EH (cell line): ENCODE results near the gene AKR1D1.
A peak's percentile ranks its signal among the peaks of the same experiment; 100 is the strongest.
"Not testable (repeated sequence)": the region's sequence is repeated elsewhere in the genome, so short reads cannot be mapped to it uniquely, and the experiment has no call there.

Experiments
- DNase-seq: peaks from one replicate; pipeline ENCODE4 v3.0.0-alpha.2; 2015; ENCODE audit warnings: low read depth

The AKR1D1 gene, protein sequence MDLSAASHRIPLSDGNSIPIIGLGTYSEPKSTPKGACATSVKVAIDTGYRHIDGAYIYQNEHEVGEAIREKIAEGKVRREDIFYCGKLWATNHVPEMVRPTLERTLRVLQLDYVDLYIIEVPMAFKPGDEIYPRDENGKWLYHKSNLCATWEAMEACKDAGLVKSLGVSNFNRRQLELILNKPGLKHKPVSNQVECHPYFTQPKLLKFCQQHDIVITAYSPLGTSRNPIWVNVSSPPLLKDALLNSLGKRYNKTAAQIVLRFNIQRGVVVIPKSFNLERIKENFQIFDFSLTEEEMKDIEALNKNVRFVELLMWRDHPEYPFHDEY

DNA sequence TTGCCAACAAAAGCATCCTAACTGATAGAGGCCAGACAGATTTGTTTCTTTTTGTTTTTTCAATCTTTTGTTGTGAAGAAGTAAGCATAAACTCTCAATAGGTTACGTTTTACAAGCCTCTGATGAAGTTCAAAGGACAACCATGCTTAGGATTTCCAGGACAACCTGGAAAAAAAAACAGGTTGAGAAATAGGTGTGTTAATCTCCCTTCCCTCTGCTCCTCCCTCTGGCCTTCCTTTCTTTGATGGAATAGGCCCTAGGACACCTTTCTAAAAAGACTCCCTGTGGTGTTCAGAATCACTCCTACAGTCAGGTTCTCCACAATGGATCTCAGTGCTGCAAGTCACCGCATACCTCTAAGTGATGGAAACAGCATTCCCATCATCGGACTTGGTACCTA, at the start of gene AKR1D1:
TSS of gene AKR1D1 (plus strand) at position 264 of the 400 bp plus-strand sequence. CDS start at position 324, 60 bp downstream.
- DNase-seq: no peak

DNA sequence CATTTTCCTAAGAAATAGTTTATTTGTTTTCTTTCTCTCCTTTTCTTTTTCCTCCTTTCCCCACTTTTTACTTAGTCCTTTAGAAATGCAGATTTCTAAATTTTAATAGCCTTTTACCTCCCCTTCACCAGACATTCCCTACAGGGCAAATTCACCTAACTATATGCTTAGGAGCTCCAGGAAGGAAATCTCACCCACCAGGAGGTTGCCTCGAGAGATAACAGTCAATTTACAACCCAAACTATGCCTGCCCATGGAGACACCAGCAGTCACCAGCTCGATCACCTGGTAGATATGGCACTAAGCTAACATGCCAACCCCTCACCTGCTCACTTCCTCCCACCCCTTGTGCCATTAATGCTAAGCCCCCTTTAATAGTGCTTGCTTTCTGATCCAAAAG, 49.2 kb upstream of the AKR1D1 start:
- DNase-seq: no peak

DNA sequence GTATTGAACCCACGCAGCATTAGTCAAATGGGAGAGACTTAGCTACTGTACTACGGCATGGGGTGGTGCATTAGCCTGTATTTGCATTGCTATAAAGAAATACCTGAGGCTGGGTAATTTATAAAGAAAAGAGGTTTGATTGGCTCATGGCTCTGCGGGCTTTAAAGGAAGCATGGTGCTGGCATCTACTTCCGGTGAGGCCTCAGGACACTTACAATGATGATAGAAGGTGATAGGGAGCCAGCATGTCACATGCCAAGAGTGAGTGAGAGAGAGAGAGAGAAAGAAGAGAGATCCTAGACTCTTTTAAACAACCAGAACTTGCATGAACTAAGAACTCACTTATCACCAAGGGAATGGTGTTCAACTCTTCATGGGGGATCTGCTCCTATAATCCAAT, 47.1 kb upstream of the AKR1D1 start:
- DNase-seq: no peak

DNA sequence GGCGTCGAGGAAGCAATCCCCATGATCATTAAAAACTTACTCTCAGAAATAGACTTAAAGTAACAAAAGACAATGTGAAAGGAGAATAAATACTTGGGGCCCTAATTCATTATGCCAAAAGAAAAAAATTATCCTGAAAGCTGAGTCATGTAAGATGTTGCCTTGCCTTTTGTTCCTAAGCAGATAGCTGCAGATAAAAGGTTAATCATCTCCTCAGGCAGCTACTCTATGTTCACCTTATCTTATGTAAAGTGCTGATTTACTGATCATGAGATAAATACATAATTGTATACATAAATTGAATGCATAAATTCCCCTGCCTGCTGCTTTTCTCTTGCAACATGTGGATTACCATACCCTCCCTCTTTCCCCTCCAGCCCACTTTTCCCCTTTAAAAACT, 46.3 kb upstream of the AKR1D1 start:
- DNase-seq: no peak

DNA sequence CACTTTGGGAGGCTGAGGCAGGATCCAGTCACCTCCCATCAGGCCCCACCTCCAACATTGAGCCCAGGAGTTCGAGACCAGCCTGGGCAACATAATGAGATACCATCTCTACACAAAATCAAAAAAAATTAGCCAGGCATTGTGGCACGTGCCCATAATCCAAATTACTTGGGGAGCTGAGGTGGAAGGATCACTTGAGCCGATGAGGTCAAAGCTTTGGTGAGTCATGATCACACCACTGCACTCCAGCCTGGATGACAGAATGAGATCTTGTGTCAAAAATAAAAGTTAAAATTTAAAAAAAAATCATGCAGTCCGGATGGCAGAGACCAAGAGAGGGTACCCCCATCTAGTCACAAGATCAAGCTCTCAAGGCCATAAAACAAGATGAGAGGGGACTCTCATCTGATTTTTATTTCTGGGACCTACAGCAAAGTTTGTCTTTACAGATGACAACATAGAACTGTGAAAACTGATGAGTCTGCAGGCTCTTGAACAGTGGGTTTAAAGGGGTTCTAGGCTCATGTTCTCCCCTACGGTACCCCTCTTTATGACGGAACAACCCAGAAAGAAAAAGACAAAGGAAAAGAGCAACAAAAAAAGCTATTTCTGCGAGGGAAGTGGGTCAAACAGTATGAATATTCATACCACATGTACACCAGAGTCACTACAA, 45.4 kb upstream of the AKR1D1 start:
- peak; percentile 9 for DNase-seq

DNA sequence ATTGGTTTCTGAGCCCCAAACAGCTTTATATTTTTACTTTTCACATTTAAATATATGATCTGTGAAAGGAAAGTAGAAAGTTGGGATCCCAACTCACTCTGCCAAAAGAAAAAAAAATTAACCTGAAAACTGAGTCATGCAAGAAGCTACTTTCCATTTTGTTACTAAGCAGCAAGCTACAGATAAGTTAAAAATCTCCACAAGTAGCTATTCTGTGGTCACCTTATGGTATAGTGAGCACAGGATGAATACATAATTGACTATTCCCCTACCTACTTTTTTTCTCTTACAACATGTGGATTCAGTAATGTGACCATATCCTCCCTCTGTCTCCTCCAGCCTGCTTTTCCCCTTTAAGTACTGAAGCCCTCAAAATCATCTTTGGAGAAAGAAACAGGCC, 44.1 kb upstream of the AKR1D1 start:
- DNase-seq: no peak

DNA sequence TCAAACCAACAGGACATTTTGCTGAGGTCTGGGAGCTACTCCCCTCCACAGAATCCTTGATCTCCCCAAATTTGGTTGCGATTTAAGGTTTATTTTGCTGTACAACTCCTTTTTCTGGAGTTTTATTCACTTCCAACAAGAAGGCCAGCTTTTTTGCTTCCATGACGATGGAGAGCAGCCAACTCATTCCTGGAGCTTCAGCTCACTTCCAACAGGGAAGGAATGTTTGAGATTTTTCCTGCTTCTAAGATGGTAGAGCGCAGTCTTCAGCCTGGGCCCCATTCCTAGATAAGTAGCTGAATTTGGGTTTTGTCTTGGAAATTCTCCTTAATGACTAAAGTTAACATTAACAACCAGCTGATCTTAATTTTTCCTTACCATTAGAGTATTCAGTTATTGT, 43.5 kb upstream of the AKR1D1 start:
- DNase-seq: peak; percentile 9

DNA sequence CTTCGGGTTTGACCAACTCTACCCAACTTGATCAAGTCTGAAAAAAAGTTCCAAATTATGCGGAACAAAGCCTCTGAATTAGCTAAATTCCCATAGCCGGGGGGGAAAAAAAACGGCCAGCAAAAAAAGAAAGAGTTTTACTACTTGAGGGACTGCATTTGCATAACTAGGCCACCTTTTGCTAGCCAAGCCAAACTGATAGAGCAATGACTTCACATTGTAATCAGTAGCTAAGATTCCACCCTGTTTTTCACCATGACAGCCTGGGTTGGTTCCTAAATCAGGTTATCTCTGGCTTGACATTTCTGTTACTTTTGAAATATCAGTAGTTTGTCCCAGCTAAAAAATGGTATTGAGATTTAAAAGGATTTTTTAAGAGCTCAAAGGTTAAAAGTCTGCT, 43.0 kb upstream of the AKR1D1 start:
- no peak for DNase-seq

DNA sequence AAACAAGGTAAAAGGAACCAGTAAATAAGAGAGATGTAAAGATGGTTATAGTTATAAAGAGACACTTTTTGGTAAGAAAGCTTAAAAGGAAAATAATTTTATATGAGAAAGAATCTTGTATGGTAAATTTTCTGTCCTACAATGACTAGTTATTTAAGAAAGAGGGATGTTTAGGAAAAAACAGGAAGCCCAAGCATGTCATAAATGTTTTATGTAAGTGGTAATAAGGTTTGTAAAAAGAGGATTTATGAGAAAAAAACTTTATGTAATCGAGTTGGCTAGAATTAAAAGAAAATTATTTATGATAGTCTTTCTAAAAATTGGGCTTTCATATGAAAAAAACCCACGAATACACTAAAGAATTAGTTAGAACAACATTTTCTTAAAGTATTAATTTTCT, 40.1 kb upstream of the AKR1D1 start:
- DNase-seq: no peak

DNA sequence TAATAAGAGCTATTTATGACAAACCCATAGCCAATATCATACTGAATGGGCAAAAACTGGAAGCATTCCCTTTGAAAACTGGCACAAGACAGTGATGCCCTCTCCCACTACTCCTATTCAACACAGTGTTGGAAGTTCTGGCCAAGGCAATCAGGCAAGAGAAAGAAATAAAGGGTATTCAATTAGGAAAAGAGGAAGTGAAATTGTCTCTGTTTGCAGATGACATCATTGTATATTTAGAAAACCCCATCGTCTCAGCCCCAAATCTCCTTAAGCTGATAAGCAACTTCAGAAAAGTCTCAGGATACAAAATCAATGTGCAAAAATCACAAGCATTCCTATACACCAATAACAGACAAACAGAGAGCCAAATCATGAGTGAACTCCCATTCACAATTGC, 36.2 kb upstream of the AKR1D1 start:
- not testable (repeated sequence) for DNase-seq

DNA sequence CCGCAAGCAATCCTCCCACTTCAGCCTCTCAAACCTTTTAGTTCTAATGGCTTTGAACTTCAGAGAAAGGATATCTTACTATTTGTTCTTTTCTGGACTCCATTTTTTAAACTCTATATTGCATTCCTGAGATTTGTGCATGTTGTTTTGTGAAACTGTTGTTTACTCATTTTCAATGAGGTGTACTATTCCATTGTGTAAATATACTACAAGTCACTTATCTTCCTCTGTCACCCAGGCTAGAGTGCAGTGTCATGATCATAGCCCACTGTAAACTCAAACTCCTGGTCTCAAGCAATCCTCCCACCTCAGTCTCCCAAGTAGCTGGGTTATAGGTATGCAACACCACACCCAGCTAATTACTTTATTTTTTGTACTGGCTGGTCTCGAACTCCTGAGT, 31.4 kb upstream of the AKR1D1 start:
- no peak for DNase-seq

DNA sequence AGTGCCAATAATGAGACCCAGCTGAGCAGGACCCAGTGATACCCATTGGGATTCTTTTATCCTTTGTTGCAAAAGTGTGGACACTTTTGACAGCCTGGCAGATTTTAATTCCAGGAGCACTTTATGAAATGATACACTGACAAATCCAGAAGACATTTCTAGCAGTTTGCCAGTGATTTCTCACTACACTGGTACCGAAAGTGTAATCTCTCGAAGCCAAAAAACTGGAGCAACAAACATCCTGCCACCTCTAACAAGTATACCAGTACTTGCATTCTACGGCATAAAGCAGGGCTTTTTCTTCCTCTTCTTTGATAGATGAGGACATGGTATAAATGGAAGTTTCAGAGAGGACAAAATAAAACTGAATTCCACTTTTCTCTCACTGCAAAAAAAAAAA, 28.4 kb upstream of the AKR1D1 start:
- DNase-seq: no peak

DNA sequence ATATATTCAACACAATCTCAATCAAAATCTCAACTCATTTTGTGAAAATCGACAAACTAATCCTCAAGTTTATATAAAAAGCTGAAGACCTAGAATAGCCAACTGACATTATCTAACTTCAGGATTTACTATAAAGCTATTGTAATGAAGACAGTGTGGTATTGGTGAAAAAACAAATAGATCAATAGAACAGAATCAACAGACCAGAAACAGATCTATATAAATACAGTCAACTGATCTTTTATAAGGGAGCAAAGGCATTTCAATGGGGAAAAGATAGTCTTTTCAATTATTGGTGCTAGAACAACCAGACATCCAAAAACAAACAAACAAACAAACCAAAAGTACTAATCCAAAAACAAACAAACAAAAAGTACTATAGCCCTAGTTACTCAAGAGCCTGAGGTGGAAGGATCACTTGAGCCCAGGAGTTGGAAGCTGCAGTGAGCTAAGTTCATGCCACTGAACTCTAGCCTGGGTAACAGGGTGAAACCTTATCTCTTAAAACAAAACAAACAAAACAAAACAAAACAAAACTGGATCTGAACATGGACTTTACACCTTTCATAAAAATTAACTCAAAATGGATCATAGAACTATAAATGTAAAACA, 26.6 kb upstream of the AKR1D1 start:
- no peak for DNase-seq

DNA sequence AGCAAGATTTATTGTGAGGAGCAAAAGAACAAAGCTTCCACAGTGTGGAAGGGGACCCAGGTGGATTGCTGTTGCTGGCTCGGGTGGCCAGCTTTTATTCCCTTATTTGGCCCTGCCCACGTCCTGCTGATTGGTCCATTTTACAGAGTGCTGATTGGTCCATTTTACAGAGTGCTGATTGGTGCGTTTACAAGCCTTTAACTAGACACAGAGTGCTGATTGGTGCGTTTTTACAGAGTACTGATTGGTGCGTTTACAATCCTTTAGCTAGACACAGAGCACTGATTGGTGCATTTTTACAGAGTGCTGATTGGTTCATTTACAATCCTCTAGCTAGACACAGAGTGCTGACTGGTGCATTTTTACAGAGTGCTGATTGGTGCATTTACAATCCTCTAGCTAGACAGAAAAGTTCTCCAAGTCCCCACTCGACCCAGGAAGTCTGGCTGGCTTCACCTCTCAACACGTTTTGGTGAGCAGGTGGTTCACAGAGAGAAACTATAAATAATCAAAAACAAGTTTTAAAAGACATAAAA, 24.5 kb upstream of the AKR1D1 start:
- DNase-seq: not testable (repeated sequence)

DNA sequence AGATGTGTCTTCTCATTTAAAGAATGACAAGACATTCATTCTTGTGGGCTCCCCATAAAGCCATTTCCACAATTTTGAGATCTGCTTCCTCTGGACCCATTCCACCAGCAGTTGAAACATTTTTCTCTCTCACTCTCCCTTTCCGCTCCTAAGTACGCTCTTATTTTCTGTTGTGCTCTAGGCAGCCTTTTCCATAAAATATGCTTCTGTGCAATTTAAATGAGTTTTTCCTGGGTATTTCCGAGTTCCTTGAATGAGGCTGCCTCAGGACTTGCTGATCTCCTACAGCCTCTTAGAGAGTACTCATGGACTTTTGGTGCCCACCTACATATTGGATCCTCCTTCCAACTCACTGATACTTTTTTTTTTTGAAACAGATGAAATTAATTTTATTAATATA, 23.6 kb upstream of the AKR1D1 start:
- DNase-seq: no peak

DNA sequence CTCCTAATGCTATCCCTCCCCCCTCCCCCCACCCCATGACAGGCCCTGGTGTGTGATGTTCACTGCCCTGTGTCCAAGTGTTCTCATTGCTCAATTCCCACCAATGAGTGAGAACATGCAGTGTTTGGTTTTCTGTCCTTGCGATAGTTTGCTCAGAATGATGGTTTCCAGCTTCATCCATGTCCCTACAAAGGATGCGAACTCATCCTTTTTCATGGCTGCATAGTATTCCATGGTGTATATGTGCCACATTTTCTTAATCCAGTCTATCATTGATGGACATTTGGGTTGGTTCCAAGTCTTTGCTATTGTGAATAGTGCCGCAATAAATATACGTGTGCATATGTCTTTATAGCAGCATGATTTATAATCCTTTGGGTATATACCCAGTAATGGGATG, 20.6 kb upstream of the AKR1D1 start:
- not testable (repeated sequence) for DNase-seq

DNA sequence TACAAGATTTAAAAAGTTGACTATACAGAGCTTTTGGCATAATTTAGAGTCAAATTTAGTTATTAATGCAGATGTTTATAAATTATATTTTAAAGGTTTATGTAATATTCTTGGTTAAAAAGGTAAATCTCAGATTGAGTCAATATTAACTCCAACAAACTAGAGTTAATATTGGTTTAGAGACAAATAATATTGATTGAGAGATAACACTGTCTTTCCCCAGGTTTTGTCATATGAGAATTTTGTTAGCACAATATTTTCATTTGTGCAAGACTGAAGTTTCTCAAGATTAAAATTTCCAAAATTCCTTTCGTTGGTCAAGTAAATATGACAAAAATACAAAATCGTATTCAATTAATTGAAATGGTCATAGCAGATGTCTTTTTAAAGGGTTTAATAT, 12.9 kb upstream of the AKR1D1 start:
- no peak for DNase-seq

DNA sequence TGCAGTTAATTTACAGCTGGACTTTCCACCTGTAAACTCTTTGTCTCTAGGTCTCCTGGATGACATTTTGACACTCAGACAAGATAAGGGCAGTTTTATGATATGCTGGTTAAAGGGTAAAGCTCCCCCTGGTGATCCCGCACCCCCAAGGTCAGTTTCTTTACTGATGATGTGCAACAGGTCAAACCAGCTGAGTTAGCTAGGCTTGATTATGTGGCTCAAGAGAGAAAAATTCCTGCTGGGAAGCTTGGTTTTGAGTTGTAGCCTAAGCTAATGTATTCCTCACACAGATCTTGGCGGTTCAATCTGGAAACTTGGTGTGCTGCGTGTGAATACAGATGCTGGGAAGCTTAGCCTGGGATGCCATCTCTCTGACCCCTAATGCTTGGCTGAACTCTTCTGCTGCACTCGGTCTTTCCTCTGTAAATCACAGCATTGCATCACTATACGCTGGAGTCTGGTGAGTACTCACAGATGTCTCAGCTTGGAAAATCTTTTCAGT, 11.4 kb upstream of the AKR1D1 start:
- DNase-seq: peak; percentile 15

DNA sequence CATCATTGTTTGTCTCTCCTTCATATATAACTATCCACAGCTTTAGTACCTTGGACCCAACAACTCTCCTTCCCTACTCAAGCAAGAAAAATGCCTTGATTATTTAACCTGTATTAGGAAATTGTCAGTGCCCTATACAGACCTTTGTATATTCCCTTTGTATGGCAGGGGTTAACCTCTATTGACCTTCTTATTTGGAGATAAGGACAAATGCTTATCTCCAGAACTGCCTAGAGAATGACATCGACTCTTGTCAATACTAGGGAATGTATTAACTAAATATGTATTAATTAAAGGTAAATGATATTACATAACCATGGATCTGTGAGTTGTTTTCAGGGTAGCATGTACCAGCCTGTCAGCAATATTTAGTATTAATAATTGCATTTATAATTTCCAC, 10.4 kb upstream of the AKR1D1 start:
- DNase-seq: no peak

DNA sequence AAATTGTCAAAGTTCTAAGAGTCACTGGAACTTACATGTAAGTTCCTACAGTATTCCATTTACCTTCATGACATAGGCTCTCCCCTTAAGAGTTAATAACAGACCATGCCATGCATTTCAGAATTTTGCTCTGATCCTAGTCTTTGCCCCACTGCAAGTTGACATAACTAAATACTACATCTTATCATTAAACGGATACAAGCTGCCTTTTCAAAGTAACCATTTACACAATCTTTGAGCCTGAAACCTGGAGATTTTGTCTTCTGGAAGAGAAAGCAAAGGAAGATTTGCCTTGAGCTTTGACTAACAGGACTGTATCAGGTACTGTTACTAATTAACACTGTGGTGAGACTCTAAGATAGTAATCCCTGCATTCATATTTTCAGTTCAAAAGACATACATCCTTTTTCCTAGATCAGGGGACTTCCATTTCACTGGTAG, 9.3 kb upstream of the AKR1D1 start:
- no peak for DNase-seq

DNA sequence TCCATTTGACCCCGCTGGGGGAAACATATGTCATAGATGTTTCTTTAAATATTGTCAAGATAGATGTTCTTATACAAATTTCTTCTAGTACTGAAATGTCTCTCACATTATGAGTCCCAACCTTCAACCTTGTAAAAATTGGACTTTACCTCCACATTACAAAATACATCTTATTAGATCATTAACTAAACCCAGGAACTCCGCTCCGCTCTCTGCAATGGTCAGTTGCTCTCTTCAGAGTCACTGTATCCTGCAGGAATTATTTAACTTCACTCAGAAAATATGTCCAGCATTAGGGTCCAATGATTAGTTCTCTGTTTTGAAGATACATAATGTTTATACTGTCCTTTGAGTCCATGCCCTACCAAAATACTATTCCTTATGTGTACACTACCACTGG, 8.5 kb upstream of the AKR1D1 start:
- DNase-seq: no peak

DNA sequence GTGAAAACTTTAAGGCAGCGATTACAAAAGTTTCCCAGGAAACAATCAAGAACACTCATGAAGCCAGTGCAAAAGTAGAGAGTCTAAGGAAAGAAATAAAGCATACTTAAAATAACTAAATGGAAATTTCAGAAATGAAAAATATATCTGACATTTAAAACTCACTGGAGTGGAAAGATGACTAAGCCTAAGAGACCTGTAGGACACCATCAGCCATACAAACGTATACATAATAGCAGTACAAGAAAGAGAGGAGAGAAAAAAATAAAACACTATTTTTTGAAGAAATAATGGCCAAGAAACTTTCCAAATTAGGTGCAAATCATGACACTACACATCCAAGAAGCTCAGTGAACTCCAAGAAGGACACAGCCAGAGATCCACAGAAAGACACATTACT, 5.4 kb upstream of the AKR1D1 start:
- DNase-seq: no peak

DNA sequence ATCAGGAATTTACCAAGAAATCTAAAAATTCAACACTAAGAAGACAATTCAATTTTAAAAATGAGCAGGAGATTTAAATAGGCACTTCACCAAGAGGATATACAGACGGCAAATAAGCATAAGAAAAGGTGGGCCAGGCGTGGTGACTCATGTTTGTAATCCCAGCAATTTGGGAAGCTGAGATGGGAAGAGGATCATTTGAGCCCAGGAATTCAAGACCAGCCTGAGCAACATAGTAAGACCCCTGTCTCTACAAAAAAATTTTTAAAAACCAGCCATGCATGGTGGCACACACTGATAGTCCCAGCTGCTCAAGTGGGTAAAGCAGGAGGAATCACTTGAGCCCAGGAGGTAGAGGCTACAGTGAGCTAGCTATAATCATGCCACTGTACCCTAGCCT, 3.5 kb upstream of the AKR1D1 start:
- DNase-seq: no peak
